ENCODE measurements around the gene SPC24. TPM values are rescaled to one million over a fixed set of nuclear protein-coding genes. Genes with fewer than 3 reads are reported as not detected.

SPC24 gene
- total and polyA plus RNA-seq, 12 donors: 0.60 to 16.5 (median 4.2) TPM

- H3K4me3 ChIP-seq: peak overlapping the region in 1 of 4 donors; percentile 43
- peak overlapping the region in 3 of 5 donors; percentile 8 to 65 (median 46) for H3K27ac ChIP-seq
- H3K4me1 ChIP-seq (replicated peaks in 1 of 2): peaks cover 34 to 51% of the 10 kb centered on the region in 2 donors
- no peaks in the 10 kb centered on the region for H3K9me3 ChIP-seq (replicated peaks in 1 of 3)
- H3K27me3 ChIP-seq: no peaks in the 10 kb centered on the region
- TF ChIP-seq POLR2A (IDR thresholded peaks at IDR 0.05): no peak
- TF ChIP-seq CTCF (IDR thresholded peaks at IDR 0.05): no peak
- DNase-seq: peak in 1 of 7 donors; percentile 31
- peaks cover 0 to 31% of the 10 kb centered on the region in 2 donors for H3K36me3 ChIP-seq (replicated peaks in 1 of 2)
- intact Hi-C loops (cut with DNase I): no loop called here
- 25 to 51% (median 40%) methylated on average over 10 to 20 of the region's 20 CpGs for WGBS, 4 donors
Measured at GRCh38 chr19:11194656-11195558, 39.3 kb upstream of the SPC24 start.

DNA sequence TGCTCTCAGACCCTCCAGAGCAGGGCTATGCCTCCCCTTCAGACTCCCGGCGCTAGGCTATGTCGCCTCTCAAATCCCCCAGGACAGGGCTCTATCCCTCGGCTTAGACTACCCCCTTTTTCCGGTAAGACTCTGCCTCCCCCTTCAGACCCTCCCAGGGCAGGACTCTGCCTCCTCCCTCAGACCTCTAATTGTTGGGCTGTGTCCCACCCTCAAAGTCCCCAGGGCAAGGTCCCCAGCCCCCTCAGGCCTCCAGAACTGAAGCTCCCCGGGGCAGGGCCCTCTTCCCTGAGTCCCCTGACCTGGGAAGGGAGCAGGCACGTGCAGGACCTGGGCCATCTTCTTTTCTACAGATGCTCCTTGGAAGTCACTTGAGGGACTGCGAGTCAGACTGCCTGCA is 38.6 kb upstream of the SPC24 start:
- no peak for TF ChIP-seq POLR2A (IDR thresholded peaks at IDR 0.05)
- Histone ChIP-seq H3K4me1 (replicated peaks in 1 of 2) (peaks cover 34 to 55% of the 10 kb centered on the region in 2 donors), H3K27me3 (no peaks in the 10 kb centered on the region), H3K27ac (peak overlapping the region in 1 of 5 donors; percentile 65), H3K4me3 (peak overlapping the region in 1 of 4 donors; percentile 43), H3K9me3 (replicated peaks in 1 of 3) (no peaks in the 10 kb centered on the region), H3K36me3 (replicated peaks in 1 of 2) (peaks cover 0 to 31% of the 10 kb centered on the region in 2 donors)
- WGBS, 4 donors: 75 to 96% (median 81%) methylated on average over 5 to 8 of the region's 8 CpGs
- DNase-seq: no peak
- intact Hi-C loops (cut with DNase I): no loop called here

DNA sequence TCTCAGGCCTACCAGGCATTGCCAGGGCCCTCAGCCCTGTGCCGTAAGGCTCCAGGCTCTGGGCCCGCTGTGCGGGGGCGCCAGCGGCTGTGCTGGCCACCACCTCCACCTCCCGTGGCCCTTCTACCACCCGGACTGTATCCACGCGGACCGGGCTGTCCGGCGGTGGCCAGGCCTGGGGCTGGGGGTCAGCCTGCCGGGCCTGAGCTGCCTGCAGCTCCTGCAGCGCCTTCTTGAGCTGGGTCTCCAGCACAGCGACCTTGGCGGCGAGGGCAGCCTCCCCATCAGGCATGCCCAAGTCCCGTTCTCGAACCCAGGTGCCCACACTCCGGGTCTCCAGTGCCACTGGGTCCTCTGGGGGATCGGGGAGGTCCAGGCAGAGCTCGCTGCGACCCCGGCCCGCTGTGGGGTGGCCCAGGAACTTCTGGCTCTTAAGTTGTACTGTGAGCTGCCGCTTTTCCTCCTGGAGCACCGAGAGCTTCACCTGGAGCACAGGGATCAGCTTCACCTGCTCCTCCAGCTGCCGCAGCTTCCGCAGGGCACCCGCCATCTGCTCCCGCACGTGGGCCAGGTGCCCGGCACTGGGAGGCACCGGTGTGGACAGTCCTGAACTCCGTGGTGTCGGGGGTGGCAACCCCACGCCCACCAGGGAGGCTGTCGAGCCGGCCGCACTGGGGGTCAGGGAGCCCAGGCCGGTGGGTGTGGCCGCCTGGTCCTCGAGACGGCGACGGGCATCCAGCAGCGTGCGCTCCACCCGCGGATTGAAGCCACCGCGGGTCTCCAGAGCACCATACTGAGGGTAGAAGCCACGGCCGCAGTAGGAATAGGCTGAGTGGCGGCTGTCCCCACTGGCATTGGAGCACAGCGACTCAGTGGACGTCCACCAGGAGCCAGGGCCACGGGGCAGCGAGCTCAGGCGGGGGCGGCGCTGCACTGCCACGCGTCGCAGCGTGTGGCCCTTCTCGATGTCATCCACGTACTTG is 37.7 kb upstream of the SPC24 start:
- no peak overlapping the region for H3K4me3 ChIP-seq
- H3K4me1 ChIP-seq (replicated peaks in 1 of 2): peaks cover 30 to 47% of the 10 kb centered on the region in 2 donors
- H3K27ac ChIP-seq: peak overlapping the region in 2 of 5 donors; percentile 5 to 65
- WGBS, 4 donors: 92 to 95% (median 94%) methylated on average over 26 to 68 of the region's 68 CpGs
- H3K9me3 ChIP-seq (replicated peaks in 1 of 3): no peaks in the 10 kb centered on the region
- DNase-seq: no peak
- intact Hi-C loops (cut with DNase I): no loop called here
- peaks cover 0 to 35% of the 10 kb centered on the region in 2 donors for H3K36me3 ChIP-seq (replicated peaks in 1 of 2)
- H3K27me3 ChIP-seq: no peaks in the 10 kb centered on the region
- TF ChIP-seq CTCF (IDR thresholded peaks at IDR 0.05) (no peak), POLR2A (IDR thresholded peaks at IDR 0.05) (no peak)

GRCh38 chr19:11191934-11192333 is 36.4 kb upstream of the SPC24 start:
- H3K4me1 ChIP-seq (replicated peaks in 1 of 2): peaks cover 25 to 42% of the 10 kb centered on the region in 2 donors
- DNase-seq: no peak
- TF ChIP-seq POLR2A (IDR thresholded peaks at IDR 0.05): no peak
- no peak for TF ChIP-seq CTCF (IDR thresholded peaks at IDR 0.05)
- H3K27me3 ChIP-seq: no peaks in the 10 kb centered on the region
- H3K4me3 ChIP-seq: no peak overlapping the region
- 76 to 88% (median 86%) methylated on average over 5 of the region's 5 CpGs for WGBS, 4 donors
- peaks cover 0 to 42% of the 10 kb centered on the region in 2 donors for H3K36me3 ChIP-seq (replicated peaks in 1 of 2)
- H3K27ac ChIP-seq: peak overlapping the region in 2 of 5 donors; percentile 51 to 58
- intact Hi-C loops (cut with DNase I): no loop called here
- no peaks in the 10 kb centered on the region for H3K9me3 ChIP-seq (replicated peaks in 1 of 3)
